NB4 (cell line): ENCODE results near the gene ZNF552.

Source experiments
- CTCF ChIP-seq: IDR thresholded peaks from one replicate; pipeline ENCODE4 v1.5.1; 2012; ENCODE audit warnings: low read depth, low read length
- MYC ChIP-seq: IDR thresholded peaks from 2 replicates; pipeline ENCODE4 v1.6.1; 2011; ENCODE audit warnings: low read depth, low read length
- POLR2A ChIP-seq: IDR thresholded peaks from 2 replicates; pipeline ENCODE4 v1.6.1; 2011; ENCODE audit warnings: mild to moderate bottlenecking; ENCODE audit not compliant: insufficient read length; ENCODE audit errors: extremely low read depth

- TF ChIP-seq POLR2A (no peak), CTCF (no peak), MYC (no peak)
These were observed 26.5 kb upstream of the ZNF552 start for GRCh38 chr19:57841122-57841763.
